HG02852 (cell line): Measurements from ENCODE around the gene RUNX2.

Source experiments
- ATAC-seq: cut with Tn5 transposase; IDR thresholded peaks from one replicate; pipeline ENCODE4 v1.9.1; 2021; ENCODE audit warnings: mild to moderate bottlenecking, moderate library complexity; ENCODE audit not compliant: unreplicated experiment

RUNX2 gene

GRCh38 chr6:45507186-45507585 lies 179.1 kb downstream of the RUNX2 start:
- ATAC-seq, result no peak

- no peak for ATAC-seq
Observed at GRCh38 chr6:45509426-45509825, 181.3 kb downstream of the RUNX2 start.

GRCh38 chr6:45512717-45513116 lies 184.6 kb downstream of the RUNX2 start:
- ATAC-seq, result no peak

- ATAC-seq, result no peak
Observed at GRCh38 chr6:45513213-45513618, 185.1 kb downstream of the RUNX2 start.

GRCh38 chr6:45513843-45514242 lies 185.7 kb downstream of the RUNX2 start:
- ATAC-seq, result no peak

- no peak for ATAC-seq
Observed at GRCh38 chr6:45514454-45515230, 186.5 kb downstream of the RUNX2 start.

GRCh38 chr6:45518013-45518720 lies 190.0 kb downstream of the RUNX2 start:
- no peak for ATAC-seq

GRCh38 chr6:45521226-45521625 lies 193.1 kb downstream of the RUNX2 start:
- ATAC-seq, result no peak

- ATAC-seq, result no peak
Observed at GRCh38 chr6:45522486-45522885, 194.4 kb downstream of the RUNX2 start.

- ATAC-seq, result no peak
Observed at GRCh38 chr6:45527210-45527609, 199.1 kb downstream of the RUNX2 start.

- ATAC-seq, result no peak
Observed at GRCh38 chr6:45531999-45532595, 204.0 kb downstream of the RUNX2 start.

- no peak for ATAC-seq
Observed at GRCh38 chr6:45532721-45533210, 204.6 kb downstream of the RUNX2 start.

- ATAC-seq, result no peak
Observed at GRCh38 chr6:45533386-45533785, 205.3 kb downstream of the RUNX2 start.

GRCh38 chr6:45535933-45536332 lies 207.8 kb downstream of the RUNX2 start:
- no peak for ATAC-seq

GRCh38 chr6:45537539-45537938 lies 209.4 kb downstream of the RUNX2 start:
- no peak for ATAC-seq

- ATAC-seq, result no peak
Observed at GRCh38 chr6:45538641-45539547, 210.8 kb downstream of the RUNX2 start.

GRCh38 chr6:45540375-45540920 lies 212.3 kb downstream of the RUNX2 start:
- no peak for ATAC-seq

GRCh38 chr6:45541934-45542333 lies 213.8 kb downstream of the RUNX2 start:
- no peak for ATAC-seq

- ATAC-seq, result no peak
Observed at GRCh38 chr6:45543298-45544235, 215.4 kb downstream of the RUNX2 start.
